Epidermal melanocyte (primary cell): ENCODE results near the gene SRGAP3.

Source experiments
- DNase-seq: peaks from one replicate; pipeline ENCODE4 v3.0.0; 2011; ENCODE audit warnings: low spot score; ENCODE audit not compliant: insufficient read length

Gene SRGAP3

DNA sequence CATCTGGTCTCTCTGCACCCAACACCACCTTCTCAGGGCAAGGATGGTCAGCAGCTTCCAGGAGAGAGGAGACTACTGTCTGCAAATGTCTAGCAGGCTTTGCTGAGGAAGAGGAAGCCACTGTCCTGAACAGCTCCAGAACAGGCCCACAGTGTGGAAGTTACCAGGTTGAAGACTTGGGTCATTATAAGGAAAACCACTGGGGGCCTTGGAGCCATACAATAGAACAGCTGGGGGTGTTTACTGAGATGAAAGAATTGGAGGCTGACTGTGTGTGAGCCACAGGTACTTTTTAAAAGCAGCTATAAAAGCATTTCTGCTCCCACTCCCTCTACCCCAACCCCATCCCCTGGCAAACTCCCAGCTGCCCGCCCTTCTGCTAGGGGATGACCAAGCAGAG, 24.2 kb downstream of the SRGAP3 start:
- DNase-seq: no peak

DNA sequence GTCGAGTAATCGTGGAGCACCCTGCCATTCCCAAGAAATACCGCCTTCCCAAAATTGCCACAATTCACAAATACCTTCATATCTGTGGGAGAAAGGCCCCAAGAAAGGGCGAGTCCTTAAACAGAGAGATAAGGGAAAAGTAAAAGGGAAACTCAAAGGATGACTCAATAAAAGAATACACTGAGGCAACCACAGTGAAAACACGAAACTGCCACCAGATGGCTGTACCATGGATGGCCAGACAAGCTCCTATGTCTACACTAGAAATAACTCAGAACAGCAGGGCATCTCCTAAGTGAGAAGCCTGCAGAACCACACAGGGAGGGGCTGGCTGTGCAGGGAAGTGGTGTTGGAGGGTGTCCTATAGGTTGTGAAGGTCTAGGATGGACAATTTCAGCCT, 25.0 kb downstream of the SRGAP3 start:
- DNase-seq: no peak

DNA sequence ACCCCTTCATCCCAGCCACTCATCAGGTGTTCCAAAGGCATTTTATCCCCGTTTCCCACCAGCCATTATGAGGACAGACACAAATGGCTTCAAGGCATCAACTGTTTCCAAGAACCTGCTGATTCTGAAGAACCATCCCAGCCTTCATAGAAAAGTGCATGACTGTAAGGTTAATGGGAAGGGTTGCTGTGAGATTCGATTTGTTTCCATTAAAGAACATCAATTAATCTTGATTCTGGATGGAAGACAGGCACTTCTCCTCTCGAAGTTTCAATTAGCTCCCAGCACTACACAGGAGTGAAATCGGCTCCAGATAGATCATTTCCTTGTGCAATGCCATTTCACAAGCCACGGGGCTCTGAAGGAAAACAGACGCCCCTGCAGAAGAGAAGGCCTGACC, 25.8 kb downstream of the SRGAP3 start:
- DNase-seq: no peak

DNA sequence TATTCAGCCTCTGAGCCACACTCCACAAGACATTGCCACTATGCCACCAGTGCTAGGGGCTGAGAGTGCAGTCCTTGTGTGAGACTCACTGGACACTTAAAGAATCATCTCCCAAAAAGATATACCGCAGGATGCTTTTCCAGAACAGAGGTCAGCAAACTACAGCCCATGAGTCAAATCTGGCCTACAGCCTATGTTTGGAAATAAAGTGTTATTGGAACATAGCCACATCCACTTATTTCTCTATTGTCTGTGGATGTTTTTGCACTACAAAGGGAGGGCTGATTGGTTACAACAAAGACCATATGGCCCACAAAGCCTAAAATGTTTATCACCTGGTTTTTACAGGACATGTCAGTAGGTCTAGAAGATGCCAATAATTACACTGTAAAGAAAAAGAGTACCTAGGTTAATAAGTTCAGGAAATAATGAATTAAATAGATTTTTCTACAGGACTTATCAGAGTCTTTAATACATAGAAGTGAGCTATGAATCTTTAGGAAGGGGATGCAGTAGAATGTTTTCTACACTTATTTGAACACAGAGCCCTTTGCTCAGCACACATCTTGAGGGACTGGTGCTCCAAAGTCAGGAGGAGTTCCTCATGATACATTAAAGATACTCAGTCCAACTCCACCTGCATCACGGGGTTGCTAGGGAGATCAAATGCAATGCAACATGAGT, 26.3 kb downstream of the SRGAP3 start:
- DNase-seq: no peak

DNA sequence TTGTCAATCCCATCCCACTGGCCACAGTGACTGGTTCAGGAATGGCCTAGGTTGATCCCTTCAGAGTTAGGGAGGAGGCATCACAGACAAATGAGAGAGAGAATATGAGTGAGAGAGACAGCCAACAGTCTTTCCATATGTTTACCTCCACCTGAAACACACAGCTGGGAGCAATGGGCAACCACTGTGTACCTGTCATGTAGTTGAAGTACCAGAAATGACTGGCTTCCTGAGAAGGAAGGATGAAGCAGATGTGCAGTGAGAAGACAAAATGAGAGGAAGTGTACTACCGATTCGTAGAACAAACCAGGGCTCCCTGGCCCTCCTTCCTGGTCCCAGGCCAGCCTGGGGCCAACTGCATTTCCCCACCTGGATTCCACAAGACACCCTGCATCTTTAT, 27.4 kb downstream of the SRGAP3 start:
- no peak for DNase-seq

DNA sequence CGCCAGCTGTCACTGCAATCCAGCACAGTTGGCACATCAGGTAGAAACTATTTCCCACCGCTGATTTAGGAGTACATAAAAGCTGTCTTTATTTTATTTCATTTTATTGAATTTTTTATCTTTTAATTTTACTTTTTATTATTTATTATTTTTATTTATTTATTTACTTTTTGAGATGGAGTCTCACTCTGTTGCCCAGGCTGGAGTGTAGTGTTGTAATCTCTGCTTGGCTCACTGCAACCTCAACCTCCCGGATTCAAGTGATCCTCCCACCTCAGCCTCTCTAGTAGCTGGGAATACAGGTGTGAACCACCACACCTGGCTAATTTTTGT, 31.0 kb downstream of the SRGAP3 start:
- DNase-seq: no peak

DNA sequence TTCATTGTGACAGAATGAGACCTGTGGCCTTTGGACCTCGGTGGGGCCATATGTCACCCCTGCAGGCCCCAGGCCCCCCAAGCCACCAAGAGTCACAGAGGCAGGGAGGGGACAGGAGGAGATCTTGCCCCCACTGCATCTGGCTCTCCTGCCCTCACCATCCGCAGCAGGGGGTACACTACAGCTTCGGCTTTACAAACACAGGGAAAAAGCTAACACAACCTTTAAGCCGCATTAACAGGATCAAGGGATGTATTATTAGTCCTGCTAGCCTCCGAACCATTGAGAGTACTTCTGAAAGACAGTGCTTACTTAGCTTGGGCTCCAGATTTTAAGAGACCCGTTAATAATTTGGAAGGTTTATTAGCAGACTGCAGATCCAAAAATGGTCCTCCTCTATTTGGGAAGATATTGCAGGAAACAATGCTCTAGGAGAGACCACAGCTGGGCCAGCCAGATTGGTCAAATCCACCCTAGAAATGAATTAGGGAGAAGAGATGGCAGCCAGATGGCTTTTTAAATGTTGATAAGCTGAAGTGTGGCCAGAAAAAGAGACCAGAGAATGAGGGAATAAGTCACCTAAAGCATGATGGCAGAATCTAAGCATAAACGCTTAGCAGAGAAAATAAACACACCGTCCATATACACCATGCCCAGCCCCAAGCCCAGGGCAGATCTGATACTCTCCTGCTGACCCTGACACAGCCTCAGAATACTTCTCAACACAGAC, 31.5 kb downstream of the SRGAP3 start:
- no peak for DNase-seq

DNA sequence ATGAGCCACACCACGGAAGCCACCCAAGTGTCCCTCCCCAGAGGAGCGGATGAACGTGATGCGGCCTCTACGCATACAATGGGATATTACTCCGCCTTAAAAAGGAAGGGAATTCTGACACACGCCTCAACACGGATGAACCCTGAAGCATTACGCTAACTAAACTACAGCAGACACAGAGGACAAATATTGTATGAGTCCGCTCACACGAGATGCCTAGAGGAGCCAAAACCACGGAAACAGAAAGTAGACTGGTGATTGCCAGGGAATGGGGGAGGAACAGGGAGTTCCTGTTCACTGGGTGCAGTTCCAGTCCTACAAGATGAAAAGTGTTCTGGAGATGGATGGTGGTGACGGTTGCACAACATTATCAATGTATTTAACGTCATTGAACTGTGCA, 32.7 kb downstream of the SRGAP3 start:
- no peak for DNase-seq

DNA sequence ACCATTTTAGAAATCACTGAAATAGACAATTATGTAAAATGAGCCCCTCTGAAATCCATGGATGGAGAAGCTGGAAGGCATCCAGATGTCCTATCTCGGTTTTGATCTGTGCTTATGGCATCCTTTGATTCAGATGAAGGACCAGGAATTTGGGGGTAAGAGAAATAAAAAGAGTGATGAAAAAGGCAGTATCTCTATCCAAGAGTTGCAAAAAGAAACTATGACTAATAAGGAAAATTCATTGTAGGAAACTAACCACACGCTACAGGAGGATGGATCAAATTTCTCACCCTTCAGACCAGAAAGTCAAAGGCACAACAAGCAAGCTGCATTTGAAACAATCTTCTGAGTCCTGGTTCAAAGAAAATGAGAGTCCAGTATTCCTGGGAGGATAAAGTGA, 34.8 kb downstream of the SRGAP3 start:
- no peak for DNase-seq

DNA sequence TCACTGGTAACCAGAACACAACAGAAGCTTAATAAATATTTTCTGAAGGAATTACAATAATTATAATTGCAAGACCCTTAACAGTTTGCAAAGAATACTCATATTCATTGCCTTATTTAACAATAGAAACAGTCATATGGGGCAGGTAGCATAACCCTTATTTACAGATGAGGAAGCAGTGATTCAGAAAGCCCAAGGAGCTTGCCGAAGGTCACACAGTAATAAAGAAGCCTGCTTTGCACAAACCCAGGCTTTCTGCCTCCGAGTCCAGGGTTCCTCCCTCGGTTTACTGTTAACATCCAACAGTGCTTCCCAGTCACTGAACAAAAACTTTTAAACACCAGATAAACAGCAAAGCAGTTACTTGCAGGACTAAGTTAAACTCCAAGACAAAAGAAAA, 35.3 kb downstream of the SRGAP3 start:
- DNase-seq: no peak

DNA sequence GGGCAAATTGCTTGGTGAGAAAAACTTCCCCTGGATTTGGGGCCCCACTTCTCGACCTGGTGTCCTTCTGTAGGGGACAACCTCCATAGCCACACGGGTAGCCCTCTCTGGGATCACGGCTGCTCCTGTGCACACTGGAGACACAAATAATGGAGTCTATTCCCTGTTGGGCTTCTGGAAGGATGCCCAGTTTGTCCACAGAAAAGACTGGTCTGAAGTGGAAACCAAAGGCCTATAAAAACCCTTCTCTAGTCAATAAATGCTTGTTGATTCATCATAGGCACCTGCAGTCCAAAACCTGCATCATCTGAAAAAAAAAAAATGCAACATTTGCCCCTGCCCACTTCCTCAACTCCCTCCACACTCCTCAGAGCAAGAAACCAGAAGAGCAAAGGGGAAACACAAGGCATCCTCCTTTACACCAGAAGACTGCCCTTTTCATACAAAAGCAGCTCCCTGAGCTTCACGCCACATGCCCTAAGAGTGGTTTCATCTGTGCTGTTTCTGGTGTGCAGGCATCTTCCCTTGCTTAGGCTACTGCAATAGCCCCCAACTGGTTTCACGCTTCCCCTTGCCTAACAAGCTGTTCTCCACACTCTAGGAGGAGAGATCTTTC, 36.3 kb downstream of the SRGAP3 start:
- DNase-seq: no peak

DNA sequence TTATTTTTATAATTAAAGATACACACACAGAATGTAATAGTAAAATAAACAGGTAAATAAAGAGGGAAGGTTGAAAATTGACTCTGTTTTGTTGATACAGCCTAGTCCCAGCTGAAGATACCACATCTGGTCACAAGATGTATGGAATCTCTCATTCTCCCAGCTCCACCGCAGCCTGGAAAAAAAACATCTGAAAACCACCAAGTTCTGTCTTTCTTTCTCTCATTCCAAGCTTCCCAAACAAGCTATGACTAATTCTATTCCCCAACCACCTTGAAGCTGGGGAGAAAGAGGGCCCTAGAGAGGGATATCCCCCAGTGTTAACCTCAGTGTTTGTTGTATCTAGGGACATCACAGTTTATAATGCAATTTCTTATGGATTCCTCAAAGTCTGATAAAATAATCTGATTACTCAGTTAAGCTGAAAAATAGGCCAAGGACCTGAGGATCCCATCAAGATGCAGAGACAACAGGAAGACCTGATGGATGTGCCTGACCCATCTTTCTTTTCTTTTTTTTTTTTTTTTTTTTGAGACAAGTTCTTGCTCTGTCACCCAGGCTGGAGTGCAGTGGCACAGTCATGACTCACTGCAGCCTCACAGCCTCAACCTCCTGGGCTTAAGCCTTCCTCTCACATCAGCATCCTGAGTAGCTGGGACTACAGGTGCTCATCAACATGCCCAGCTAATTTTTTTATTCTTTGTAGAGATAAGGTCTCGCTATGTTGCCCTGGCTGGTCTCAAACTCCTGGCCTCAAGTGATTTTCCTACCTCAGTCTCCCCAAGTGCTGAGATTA, 38.1 kb downstream of the SRGAP3 start:
- peak; percentile 67 for DNase-seq

DNA sequence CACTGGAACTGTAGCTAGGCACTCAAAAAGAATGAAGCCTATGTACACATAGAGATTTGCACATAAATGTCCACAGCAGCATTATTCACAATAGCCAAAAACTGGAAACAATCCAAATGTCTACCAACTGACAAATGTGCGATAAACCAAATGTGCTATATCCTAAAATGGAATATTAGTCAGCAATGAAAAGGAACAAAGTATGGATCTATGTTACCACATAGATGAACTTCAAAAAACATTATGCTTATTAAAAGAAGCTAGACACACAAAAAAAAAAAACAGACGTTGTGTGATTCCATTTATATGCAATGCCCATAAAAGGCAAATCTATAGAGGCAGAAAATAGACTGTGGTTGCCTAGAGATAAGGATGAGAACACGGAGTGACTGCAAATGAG, 39.7 kb downstream of the SRGAP3 start:
- no peak for DNase-seq

DNA sequence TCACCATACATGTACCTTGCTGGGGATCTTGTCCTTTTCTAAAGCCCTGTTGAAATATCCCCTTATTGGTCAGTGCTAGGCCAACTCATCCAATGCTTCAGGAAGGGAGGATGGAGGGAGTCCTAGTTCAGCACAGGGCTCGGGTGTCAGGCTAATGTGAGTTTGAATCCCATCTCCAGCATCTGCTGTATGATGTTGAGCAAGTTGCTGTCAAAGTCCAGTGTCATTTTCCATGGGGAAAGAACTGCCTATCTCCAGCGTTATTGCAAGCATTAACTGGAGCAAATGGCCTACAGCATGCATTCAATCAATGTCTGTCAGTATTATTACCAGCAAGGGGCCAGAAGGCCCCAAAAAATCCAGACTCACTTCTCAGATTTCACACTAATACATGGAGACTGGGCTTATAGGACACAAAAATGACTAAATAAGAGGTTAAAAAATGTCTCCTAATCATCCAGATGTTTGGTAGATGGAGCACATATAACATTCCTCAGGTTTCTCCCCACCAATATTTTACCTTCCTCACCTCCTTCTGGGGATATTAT, 40.8 kb downstream of the SRGAP3 start:
- DNase-seq: no peak

DNA sequence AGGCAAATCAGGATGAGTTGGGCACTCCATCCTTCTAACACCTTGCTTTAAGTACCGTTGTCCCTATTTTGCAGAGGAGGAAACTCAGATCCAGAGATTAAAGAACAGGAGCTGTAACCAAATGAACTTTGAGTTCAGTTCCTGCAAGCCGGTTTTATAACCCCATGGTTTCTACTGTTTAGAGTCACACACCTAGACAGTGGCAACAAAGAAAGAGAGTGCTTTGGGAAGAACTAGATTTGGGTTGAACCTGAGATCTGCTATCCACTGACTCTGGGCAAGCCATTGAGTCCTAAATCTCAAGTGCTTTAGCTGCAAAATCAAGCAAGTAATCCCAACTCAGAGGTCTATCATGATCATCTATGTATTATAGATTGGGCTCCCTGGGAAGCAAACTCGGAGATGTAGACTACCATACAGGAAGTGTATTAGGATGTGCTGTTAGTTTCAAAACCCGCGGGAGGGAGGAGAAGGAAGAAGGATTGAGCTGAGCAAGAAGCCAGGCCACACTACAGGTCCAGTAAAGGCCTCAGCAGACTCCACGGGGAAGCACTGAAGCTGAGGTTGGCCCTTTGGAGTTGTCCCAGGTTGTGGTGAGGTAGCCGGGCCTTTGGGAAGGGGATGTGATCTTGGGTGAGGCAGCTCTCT, 42.2 kb downstream of the SRGAP3 start:
- no peak for DNase-seq

DNA sequence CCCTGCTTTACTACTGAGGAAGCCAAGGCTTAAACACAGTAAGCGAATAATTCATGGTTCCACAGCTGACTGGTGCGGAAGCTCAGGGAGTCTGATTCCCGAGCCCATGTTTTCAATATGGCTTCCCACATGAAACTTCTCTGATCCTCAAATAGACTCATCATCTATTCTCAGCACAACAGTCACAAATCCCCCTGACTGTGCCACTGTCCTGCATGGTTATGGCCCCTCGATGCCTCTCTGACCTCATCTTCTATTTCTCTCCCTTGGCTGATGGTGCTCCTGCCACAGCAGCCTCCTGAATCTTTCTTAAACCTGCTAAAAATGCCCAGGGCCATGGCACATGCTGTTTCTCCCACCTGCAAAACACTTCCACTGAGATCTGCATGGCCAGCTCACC, 43.2 kb downstream of the SRGAP3 start:
- no peak for DNase-seq

DNA sequence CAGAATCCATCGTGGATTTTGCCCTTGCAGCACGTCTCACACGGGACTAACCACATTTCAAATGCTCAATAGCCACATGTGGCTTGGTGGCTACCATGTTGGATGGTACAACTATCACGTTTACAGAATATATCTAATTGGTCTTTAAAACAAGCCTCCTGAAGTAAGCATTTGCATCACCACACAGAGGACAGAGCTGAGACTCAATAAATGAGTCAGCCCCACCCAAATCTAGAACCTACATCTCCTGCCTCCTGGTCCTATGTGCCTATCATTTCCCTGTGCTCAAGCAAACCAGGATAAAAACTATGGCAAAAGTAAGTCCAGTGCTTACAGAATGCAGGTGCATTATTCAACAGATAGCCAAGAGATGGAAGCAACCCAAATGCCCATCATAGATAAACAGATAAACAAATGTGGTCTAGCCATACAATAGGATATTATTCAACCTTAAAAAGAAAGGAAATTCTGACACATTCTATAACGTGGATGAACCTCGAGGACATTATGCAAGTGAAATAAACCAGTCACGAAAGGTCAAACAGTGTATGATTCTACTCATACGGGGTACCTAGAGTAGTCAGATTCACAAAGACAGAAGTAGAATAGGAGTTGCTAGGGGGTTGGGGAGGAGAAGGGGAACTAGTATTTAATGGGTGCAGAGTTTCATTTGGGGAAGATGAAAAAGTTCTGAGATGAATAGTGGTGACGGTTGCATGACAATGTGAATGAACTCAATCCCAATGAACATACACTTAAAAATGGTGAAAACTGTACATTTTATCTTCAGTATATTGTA, 43.9 kb downstream of the SRGAP3 start:
- no peak for DNase-seq

DNA sequence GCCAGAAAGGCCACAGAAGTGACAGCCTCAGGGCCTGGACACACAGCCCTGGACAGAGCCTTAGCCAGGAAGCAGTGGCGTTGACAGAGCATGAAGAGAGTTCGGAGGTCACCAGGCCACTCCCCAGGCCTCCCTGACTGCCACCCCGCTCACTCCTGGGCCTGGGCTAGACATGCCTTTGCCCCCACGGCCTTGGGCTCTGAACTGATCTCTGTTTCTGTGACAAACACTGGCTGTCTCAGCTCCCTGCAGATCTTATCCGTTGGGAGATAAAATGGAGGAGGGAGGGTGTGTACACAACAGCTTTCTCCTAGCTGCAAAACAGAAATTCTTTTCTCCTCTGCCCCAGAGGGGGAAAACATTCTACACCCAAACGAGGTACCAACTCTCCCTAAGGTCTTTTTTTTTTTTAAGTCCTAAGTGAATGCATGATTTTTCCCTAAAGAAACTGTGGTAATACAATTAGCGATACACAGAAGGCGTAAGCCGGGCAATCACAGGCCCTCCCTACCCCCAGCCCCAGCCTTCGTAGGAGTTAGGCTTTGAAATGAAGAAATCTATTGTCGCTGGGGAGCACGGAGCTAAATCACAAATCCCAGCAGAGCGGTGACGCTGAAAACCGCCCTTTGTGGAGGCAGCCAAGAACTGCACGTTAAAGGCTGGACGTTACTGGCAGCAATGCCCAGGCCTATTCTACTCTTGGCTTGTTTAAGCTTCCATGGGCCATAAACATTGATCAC, 45.0 kb downstream of the SRGAP3 start:
- no peak for DNase-seq

DNA sequence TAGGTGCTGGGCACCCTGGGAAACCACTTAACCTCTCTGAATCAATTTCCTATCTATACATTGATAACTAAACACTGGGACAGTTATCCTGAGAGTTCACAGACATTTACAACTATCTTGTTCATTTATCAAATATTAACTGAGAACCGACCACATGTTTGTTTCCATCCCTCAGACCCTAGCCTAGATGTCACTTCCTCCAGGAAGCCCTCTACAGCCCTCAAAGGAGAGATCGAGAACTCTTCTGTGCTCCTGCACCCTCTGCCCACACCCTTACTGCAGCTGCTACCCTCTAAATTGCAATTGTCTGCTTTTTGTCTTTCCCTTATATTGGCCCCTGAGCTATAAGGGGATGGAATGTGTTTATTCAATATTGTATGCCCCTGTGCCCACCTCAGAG, 46.1 kb downstream of the SRGAP3 start:
- DNase-seq: no peak

DNA sequence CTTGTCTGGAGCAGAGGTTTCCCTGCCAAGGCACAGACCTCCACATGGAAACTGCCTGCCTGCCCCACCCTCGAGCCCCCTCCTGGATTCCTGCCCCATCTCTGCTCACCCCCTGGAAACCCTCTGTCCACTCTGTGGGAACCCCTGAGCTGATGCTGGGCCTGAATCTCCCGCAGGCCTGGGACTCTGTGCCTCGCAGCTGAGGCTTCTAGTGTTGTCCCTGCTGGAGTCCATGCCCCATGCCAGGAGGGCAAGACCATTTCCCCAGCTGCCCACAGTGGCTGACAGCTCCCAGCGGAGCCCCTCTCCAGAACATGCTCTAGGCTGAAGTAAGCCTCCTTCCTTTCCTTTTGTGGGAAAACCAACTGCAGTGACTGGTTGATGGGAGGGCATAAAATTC, 46.9 kb downstream of the SRGAP3 start:
- no peak for DNase-seq
